ENCODE results near the gene ALLC.

- TF ChIP-seq CTCF (IDR thresholded peaks at IDR 0.05) (no peak), POLR2AphosphoS5 (IDR thresholded peaks at IDR 0.05) (no peak)
These were observed 78.1 kb downstream of the ALLC start for GRCh38 chr2:3736112-3736511.
